Body of pancreas (tissue), 4 donors: ENCODE data around the gene GALNT9.

ENCODE experiments used
- CTCF ChIP-seq, 7 experiments: fragments of 450-650 bp in 4 of 7; fragments of 200-600 bp in 3 of 7; sonication (generic) in 3 of 7; IDR thresholded peaks; one replicate each; pipeline ENCODE4 v1.5.1; 2016 to 2019; ENCODE audit warnings: antibody characterized with exemption in 7 of 7
- POLR2A ChIP-seq, 3 donors: fragments of 450-650 bp; IDR thresholded peaks; one replicate each; pipeline ENCODE4 v1.6.1; 2016; ENCODE audit warnings: antibody characterized with exemption in 3 of 3, mild to moderate bottlenecking in 2 of 3

DNA sequence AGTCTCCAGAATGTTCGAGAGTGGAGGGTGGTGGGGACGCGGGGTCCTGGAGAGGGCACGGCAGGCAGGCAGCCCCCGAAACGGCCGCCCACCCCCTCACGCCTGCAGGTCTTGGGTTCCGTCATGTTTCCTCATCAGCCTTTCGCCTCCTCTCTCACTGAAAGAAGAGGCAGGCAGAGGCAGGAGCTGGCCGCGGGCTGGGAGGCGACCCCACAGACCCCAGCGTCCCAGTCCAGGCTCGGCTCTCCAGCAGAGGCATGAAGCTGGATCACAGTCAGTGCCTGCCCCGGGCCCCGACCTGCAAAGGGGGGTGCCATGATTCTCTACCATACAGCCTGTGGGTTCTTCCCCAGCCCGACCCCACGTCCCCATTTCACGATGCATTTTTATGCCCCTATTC is 13.4 kb downstream of the GALNT9 start:
- TF ChIP-seq CTCF (IDR thresholded peaks at IDR 0.05) (no peak), POLR2A (IDR thresholded peaks at IDR 0.05) (no peak)
